C4-2B (cell line): ENCODE data around the gene IFITM5.

Source experiments
- CTCF ChIP-seq: fragments of 450-650 bp; conservative IDR thresholded peaks from 2 replicates; pipeline ENCODE4 v1.5.1; 2017; ENCODE audit warnings: mild to moderate bottlenecking
- ZFX ChIP-seq: fragments of 450-650 bp; IDR thresholded peaks from 2 replicates; pipeline ENCODE4 v1.6.1; 2017

- TF ChIP-seq CTCF, result no peak
- TF ChIP-seq ZFX, result no peak
These were observed 15.0 kb downstream of the IFITM5 start for GRCh38 chr11:284105-285020.
